HG03196 (cell line): ENCODE results near the gene AVPR1A.
A peak's percentile ranks its signal among the peaks of the same experiment; 100 is the strongest.
"Not testable (repeated sequence)": the region's sequence is repeated elsewhere in the genome, so short reads cannot be mapped to it uniquely, and the experiment has no call there.

Source experiments
- ATAC-seq: cut with Tn5 transposase; IDR thresholded peaks from one replicate; pipeline ENCODE4 v1.9.1; 2021; ENCODE audit not compliant: unreplicated experiment

Gene AVPR1A

GRCh38 chr12:63150713-63151622 is at the start of gene AVPR1A:
Gene AVPR1A, minus strand, starts transcription at chr12:63151201. Its CDS starts 365 bp downstream, at chr12:63150836.
- ATAC-seq, result no peak

DNA sequence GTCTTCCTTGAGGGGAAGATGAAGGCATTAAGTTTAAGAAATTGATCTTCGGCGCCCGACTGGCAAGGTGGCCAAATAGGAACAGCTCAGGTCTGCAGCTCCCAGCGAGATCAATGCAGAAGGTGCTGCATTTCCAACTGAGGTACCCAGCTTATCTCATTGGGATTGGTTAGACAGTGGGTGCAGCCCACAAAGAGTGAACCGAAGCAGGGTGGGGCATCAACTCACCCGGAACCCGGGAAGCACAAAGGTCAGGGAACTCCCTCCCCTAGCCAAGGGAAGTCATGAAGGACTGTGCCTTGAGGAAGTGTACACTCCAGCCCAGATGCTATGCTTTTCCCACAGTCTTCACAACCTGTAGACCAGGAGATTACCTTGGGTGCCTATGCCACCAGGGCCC is 45.2 kb upstream of the AVPR1A start:
- no peak for ATAC-seq

DNA sequence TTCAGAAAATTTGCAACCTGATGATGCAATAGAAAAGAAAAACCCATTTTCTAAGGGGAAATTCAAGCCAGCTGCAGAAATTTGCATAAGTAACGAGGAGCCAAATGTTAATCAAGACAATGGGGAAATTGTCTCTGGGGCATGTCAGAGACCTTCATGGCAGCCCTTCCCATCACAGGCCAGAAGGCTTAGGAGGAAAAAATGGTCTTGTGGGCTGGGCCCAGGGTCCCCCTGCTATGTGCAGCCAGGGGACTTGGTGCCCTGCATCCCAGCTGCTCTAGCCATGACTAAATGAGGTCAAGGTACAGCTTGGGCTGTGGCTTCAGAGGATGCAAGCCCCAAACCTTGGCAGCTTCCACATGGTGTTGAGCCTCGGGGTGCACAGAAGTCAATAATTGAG is 28.2 kb upstream of the AVPR1A start:
- ATAC-seq, result no peak

DNA sequence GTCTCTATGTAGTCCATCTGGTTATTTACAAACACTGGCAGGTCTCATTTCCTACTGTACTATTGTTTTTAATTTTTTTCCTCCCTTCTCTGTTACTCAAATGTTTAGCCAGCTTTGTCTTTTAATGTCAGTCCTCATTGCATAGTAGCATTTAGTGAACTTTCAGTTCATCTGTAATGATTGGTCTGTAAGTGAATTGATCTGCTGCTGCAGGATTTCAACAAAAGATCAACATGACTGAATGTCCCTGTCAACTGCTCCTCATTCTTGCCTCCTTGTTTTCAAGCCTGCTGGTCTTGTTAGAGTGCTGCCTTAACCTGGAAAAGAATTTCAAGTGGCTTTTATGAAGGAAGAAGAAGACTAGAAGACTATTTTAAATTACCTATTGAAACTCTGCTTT is 19.3 kb upstream of the AVPR1A start:
- no peak for ATAC-seq

GRCh38 chr12:63167741-63168140 is 16.7 kb upstream of the AVPR1A start:
- not testable (repeated sequence) for ATAC-seq

GRCh38 chr12:63164911-63165310 is 13.9 kb upstream of the AVPR1A start:
- ATAC-seq, result no peak

DNA sequence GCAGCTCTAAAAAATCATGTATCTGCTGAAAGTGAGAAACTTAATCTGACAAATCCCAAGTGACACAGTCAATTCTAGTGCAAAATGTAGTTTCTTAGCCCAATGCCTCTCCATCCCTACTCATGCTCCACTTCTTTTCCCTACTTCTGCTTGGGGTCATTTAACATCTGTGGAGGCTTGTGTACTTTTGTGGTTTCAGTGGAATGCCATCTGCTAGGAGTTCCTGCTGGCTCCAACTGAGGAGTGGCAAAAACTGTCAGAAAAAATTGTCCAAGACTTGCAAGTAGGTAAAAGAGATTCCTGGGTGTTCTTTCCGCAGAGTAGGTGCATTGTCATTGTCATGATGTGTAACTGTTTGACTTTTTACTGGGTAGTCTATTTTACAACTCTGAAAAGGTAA is 12.5 kb upstream of the AVPR1A start:
- ATAC-seq, result no peak

GRCh38 chr12:63155375-63155774 is 4.4 kb upstream of the AVPR1A start:
- ATAC-seq, result no peak

DNA sequence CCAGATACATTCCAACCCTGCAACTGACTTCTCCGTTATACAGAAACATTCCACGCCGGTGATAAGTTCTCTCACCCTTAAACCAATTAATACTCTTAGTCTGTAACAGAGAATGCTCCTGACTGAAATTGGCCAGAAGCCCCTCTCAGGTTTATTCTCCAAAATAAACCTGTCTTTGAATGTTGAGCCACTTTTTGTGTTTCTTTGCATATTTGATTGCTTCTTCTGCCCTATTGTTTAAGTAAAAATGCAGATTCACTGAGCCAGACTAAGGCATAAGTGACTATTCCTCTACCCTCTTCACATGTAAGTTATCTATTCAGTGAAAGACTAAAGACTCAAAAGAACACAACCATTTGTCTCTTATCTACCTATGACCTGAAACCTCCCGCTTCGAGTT is 3.6 kb upstream of the AVPR1A start:
- ATAC-seq, result no peak

DNA sequence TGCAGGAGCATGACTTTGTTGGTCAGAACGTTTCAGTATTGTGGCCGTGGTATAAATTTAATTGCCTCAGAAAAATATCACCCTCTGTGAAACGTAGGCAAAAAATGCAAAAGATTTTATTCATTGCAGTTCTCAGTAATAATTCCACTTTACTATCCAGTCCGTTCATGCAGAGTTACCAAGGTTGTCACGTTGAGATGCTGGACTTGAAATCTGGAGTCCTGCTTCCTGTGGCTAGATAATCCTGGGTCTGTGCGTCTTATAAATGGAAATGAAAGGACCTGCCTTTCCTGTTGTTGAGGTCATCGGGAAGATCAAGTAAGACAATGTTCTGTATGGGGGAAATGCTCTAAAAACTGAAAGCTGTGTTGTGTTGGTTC is 1.3 kb upstream of the AVPR1A start:
- ATAC-seq, result no peak

DNA sequence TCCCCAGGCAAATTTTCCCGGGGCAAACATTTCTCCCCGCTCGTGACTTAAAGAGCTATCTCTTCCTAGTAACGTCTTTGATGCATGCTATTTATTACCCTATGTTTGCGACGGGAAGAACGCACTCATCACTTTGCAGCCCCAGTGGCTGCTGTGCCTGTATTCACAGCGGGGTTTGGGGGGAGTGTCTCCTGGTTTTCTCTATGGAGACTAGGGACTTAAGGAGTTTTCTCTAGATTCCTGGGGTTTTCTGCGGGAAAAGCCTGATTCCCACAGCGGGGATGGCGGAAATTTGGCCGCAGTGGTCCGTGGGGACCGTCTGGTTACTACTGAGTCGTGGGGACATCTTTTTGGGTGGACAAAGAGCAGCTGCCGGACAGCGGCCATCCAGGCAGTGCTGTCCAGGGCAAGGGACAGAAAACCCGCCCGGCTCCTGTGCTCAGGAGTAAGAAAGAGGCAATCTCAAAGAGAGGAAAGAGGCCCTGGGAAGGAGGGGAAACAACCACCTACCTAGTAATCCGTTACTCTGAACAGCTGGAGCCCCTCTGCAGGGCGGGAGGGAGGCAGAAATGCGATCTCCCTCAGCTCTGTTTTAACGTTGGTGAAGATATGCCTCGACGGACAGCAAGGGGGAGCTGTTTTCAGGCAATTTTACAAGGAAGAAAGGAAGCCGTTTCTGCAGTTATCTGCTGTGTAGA is 771 bp upstream of the AVPR1A start:
- ATAC-seq, result peak; percentile 81

DNA sequence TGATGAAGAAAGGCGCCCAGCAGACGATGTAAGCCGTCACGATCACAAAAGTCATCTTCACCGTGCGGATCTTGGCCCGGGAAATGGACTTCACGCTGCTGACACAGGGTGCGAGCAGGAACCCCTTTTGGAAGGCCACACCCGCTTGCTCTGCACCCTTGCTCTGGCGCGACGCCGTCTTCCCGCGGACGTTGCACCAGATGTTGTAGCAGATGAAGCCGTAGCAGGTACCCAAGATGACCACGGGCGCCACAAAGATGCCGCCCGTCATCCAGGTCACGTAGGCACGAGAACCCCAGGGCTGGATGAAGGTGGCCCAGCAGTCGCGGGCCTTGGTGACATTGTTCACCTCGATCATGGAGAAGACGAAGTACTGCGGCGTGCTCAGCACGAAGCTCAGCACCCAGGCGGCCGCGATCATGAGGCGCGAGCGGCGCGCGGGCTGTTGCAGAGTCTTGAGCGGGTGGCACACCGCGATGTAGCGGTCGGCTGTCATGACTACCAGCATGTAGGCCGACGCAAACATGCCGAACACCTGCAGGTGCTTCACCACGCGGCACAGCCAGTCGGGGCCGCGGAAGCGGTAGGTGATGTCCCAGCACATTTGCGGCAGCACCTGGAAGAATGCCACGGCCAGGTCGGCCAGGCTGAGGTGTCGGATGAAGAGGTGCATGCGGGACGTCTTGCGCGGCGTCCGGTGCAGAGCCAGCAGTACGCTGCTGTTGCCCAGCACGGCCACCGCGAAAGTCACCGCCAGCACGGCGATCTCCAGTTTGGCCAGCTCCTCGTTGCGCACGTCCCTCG is 890 bp downstream of the AVPR1A start:
- ATAC-seq, result no peak

DNA sequence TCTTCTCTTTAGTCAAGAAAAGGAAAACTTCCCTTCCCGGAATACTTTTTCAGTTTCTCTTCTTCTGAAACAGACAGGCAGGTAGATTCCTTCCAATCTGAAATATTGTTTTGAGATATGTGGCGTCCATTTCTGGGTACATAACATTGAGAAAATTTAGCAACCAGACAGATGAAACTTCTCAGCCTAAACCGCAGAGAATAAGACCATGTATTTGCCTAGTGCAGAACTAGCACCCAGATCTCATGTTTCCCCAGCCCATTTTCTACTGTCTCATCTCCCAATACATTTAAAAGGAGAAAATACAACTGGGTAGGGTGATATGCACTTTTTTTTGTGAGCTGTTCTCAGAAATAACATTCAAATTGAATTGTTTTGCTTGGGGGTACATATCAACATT is 6.4 kb downstream of the AVPR1A start:
- ATAC-seq, result no peak

DNA sequence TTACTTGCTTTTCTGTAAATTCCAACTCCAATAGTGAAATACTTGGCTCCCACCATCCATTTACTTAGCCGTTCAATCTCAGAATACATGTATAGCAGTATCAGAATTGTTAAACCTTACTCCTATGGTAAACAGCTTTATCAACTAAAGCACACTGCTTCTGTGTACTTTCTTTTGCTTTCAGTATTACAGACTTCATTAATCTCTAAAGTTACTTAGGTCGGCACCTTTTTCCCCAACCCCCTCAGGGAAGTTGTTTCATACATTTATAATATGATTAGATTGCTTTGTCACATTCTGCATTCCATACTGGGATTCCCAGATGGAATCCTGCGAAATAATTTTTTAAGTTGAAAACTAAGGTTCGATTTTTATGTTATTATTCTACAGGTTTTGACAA is 12.5 kb downstream of the AVPR1A start:
- ATAC-seq, result no peak

DNA sequence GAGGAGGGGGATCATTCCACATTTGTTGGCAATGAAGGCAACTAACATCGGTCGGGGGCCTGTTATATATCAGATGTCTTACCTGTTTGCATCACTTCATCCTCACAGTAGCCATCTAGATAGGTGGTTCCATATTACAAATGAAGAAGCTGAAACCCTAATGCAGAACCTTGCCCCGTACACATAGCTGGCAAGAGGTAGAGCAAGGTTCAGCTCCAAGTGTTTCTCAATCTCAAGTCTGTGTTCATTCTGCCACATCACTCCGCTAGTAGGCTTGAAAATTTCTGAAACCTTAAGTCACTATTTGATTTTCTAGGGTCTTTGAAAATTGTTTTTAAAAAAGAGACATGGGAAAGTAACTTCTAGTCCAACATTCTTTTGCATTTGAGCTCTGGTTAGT is 17.0 kb downstream of the AVPR1A start:
- ATAC-seq, result no peak

DNA sequence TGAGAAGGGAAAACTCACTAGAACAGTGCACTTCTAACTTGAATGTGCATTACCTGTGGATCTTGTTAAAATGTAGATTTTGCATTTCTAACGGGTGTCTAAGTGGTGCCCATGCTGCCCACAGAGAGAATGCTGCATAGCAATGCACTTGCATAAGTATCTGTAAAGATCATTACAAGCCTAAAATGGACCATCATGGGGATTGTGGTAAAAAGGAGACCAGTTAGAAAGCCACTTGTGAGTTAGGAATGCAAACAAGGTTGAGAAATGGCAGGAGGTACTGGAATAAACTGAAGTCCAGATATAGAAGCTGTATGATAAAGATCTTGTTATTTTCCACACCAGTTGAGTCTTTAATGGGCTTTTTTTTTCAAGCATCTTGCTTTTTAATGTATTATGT is 18.8 kb downstream of the AVPR1A start:
- ATAC-seq, result no peak

DNA sequence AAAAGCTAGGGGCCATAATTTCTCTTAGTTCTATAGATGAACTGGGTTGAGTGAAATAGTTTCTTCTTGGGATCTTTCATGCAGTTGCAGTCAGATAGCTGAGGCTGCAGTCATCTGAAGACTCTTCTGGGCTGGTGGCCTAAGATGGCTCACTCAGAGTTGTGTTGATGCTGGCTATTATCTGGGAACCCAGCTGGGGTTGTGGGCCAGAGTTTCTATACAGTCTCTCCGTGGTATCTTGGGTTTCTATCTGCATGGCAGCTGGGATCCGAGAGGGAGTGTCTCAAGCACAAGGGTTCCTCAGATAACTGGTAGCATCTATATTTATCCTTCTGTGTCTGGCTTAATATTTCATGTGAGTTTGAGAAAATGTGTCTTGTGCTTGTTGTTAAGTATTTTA is 21.1 kb downstream of the AVPR1A start:
- no peak for ATAC-seq

- no peak for ATAC-seq
Observed at GRCh38 chr12:63124778-63125177, 26.2 kb downstream of the AVPR1A start.

GRCh38 chr12:63103494-63104131 is 47.4 kb downstream of the AVPR1A start:
- no peak for ATAC-seq

- ATAC-seq, result no peak
Observed at GRCh38 chr12:63101920-63102319, 49.1 kb downstream of the AVPR1A start.

- ATAC-seq, result no peak
Observed at GRCh38 chr12:63098851-63099250, 52.1 kb downstream of the AVPR1A start.
